NCI-H345 treated with DMSO at 0.1 percent for 48 hours (cell line): ENCODE results near the gene EGFR.

Experiments
- DNase-seq: peaks from one replicate; lab custom pipeline; 2025; ENCODE audit not compliant: unreplicated experiment; lab: John Stamatoyannopoulos, UW

EGFR gene

GRCh38 chr7:55099821-55100543 is 81.2 kb downstream of the EGFR start:
- no peak for DNase-seq

- DNase-seq = no peak
Observed at GRCh38 chr7:55100544-55101327, 81.9 kb downstream of the EGFR start.

- no peak for DNase-seq
Observed at GRCh38 chr7:55101359-55101758, 82.5 kb downstream of the EGFR start.

GRCh38 chr7:55104123-55104522 is 85.3 kb downstream of the EGFR start:
- no peak for DNase-seq

GRCh38 chr7:55104712-55105433 is 86.1 kb downstream of the EGFR start:
- no peak for DNase-seq

GRCh38 chr7:55105952-55106351 is 87.1 kb downstream of the EGFR start:
- DNase-seq = no peak

- no peak for DNase-seq
Observed at GRCh38 chr7:55107946-55108345, 89.1 kb downstream of the EGFR start.

GRCh38 chr7:55108401-55108800 is 89.6 kb downstream of the EGFR start:
- no peak for DNase-seq

GRCh38 chr7:55108818-55109217 is 90.0 kb downstream of the EGFR start:
- no peak for DNase-seq

- DNase-seq = no peak
Observed at GRCh38 chr7:55109404-55110167, 90.8 kb downstream of the EGFR start.

- DNase-seq = no peak
Observed at GRCh38 chr7:55110282-55110992, 91.6 kb downstream of the EGFR start.

GRCh38 chr7:55110993-55111361 is 92.2 kb downstream of the EGFR start:
- DNase-seq = no peak

GRCh38 chr7:55112056-55112455 is 93.2 kb downstream of the EGFR start:
- no peak for DNase-seq

GRCh38 chr7:55113760-55114540 is 95.1 kb downstream of the EGFR start:
- DNase-seq = no peak

- no peak for DNase-seq
Observed at GRCh38 chr7:55117286-55117685, 98.5 kb downstream of the EGFR start.

GRCh38 chr7:55118426-55118825 is 99.6 kb downstream of the EGFR start:
- DNase-seq = no peak

GRCh38 chr7:55119571-55119970 is 100.8 kb downstream of the EGFR start:
- no peak for DNase-seq

- no peak for DNase-seq
Observed at GRCh38 chr7:55120074-55120473, 101.3 kb downstream of the EGFR start.

- no peak for DNase-seq
Observed at GRCh38 chr7:55120501-55121198, 101.8 kb downstream of the EGFR start.
